LNCAP (cell line): ENCODE measurements around the gene HDAC4.

ENCODE experiments used
- TF ChIP-seq, protein P1 (sequence below): fragments of 450-650 bp; IDR thresholded peaks from 2 replicates; pipeline ENCODE4 v1.5.1; 2017; ENCODE audit warnings: mild to moderate bottlenecking

Gene HDAC4

DNA sequence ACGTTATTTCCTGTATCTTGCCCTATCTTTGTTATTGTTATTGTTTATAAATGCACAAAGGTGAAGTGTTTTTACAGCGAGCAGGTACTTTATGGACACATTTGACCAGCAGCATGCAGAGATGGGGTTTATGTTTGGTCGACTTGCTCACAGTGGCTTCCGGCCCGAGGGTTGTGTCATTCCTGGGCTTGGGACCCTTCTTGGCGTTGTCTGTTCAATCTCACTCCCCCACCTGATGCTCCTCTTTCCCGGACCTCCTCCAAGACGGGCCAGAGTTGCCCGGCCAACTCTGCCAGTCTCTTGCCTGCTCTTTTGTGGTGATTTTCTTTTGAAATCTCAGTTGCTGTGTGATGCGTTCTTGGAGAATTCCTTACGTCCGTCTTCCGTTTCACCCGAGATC is 399.0 kb downstream of the HDAC4 start:
- TF ChIP-seq, protein P1, sequence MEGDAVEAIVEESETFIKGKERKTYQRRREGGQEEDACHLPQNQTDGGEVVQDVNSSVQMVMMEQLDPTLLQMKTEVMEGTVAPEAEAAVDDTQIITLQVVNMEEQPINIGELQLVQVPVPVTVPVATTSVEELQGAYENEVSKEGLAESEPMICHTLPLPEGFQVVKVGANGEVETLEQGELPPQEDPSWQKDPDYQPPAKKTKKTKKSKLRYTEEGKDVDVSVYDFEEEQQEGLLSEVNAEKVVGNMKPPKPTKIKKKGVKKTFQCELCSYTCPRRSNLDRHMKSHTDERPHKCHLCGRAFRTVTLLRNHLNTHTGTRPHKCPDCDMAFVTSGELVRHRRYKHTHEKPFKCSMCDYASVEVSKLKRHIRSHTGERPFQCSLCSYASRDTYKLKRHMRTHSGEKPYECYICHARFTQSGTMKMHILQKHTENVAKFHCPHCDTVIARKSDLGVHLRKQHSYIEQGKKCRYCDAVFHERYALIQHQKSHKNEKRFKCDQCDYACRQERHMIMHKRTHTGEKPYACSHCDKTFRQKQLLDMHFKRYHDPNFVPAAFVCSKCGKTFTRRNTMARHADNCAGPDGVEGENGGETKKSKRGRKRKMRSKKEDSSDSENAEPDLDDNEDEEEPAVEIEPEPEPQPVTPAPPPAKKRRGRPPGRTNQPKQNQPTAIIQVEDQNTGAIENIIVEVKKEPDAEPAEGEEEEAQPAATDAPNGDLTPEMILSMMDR, result no peak

GRCh38 chr2:239000500-239001073 is 400.2 kb downstream of the HDAC4 start:
- TF ChIP-seq, protein P1, result no peak

GRCh38 chr2:239000089-239000488 is 400.7 kb downstream of the HDAC4 start:
- TF ChIP-seq, protein P1, result no peak

- TF ChIP-seq, protein P1, result no peak
Observed at GRCh38 chr2:238999291-238999741, 401.5 kb downstream of the HDAC4 start.

GRCh38 chr2:238998801-238999200 is 402.0 kb downstream of the HDAC4 start:
- TF ChIP-seq, protein P1, result no peak
